OCI-LY1 (cell line): Measurements from ENCODE around the gene PLTP.
"Not testable (repeated sequence)": the region's sequence is repeated elsewhere in the genome, so short reads cannot be mapped to it uniquely, and the experiment has no call there.

Source experiments
- H2AFZ ChIP-seq: fragments of 200-600 bp; sonication (generic), shearing (Covaris generic); 2 replicates; pipeline ENCODE4 v1.6.0; 2014; ENCODE audit warnings: antibody characterized with exemption, mild to moderate bottlenecking, low read length
- H3F3A ChIP-seq: fragments of 200-600 bp; sonication (generic), shearing (Covaris generic); 2 replicates; pipeline ENCODE4 v1.6.0; 2014; ENCODE audit warnings: mild to moderate bottlenecking, antibody characterized with exemption, low read length, moderate library complexity; ENCODE audit not compliant: insufficient read depth
- H3K27ac ChIP-seq: fragments of 200-600 bp; sonication (generic); 2 replicates; pipeline ENCODE4 v1.5.1; 2014; ENCODE audit warnings: low read length, mixed run types, mild to moderate bottlenecking, low read depth; ENCODE audit not compliant: poor library complexity, severe bottlenecking
- H3K27me3 ChIP-seq: fragments of 200-600 bp; sonication (generic); 2 replicates; pipeline ENCODE4 v1.6.0; 2014; ENCODE audit warnings: antibody characterized with exemption, mild to moderate bottlenecking, low read length, moderate library complexity; ENCODE audit not compliant: insufficient read depth
- H3K36me3 ChIP-seq: fragments of 200-600 bp; sonication (generic); 2 replicates; pipeline ENCODE4 v1.6.1; 2014; ENCODE audit warnings: mild to moderate bottlenecking, antibody characterized with exemption, low read length, moderate library complexity, mixed read lengths; ENCODE audit not compliant: insufficient read depth
- H3K4me1 ChIP-seq: fragments of 200-600 bp; sonication (generic); 2 replicates; pipeline ENCODE4 v1.5.1; 2014; ENCODE audit warnings: mild to moderate bottlenecking, low read length, moderate library complexity; ENCODE audit not compliant: insufficient read depth, severe bottlenecking
- H3K4me2 ChIP-seq: fragments of 200-600 bp; sonication (generic), shearing (Covaris generic); 2 replicates; pipeline ENCODE4 v1.6.1; 2014; ENCODE audit warnings: low read length
- H3K4me3 ChIP-seq: fragments of 200-600 bp; sonication (generic); 2 replicates; pipeline ENCODE4 v1.5.1; 2014; ENCODE audit warnings: low read length, low read depth, mild to moderate bottlenecking, mixed read lengths; ENCODE audit not compliant: poor library complexity, severe bottlenecking
- H3K79me2 ChIP-seq: fragments of 200-600 bp; shearing (Covaris generic); 2 replicates; pipeline ENCODE4 v1.6.1; 2016; ENCODE audit warnings: mixed run types, low read length, mixed read lengths; ENCODE audit not compliant: insufficient read depth
- H3K9ac ChIP-seq: fragments of 200-600 bp; sonication (generic), shearing (Covaris generic); 2 replicates; pipeline ENCODE4 v1.6.1; 2014; ENCODE audit warnings: mild to moderate bottlenecking, low read length, mixed read lengths
- H3K9me2 ChIP-seq: fragments of 200-600 bp; sonication (generic), shearing (Covaris generic); 2 replicates; pipeline ENCODE4 v1.6.1; 2014; ENCODE audit warnings: low read depth, mild to moderate bottlenecking, low read length, mixed read lengths
- H3K9me3 ChIP-seq: fragments of 200-600 bp; shearing (Covaris generic); 2 replicates; pipeline ENCODE4 v1.6.1; 2014; ENCODE audit warnings: low read length, mixed read lengths
- H4K20me1 ChIP-seq: fragments of 200-600 bp; sonication (generic), shearing (Covaris generic); 2 replicates; pipeline ENCODE4 v1.6.0; 2016; ENCODE audit warnings: mild to moderate bottlenecking, low read length; ENCODE audit not compliant: insufficient read depth
- EZH2 ChIP-seq: fragments of 200-600 bp; sonication (generic), shearing (Covaris generic); IDR thresholded peaks from 2 replicates; pipeline ENCODE4 v1.8.0; 2017; ENCODE audit warnings: borderline replicate concordance, mixed run types, mild to moderate bottlenecking, antibody characterized with exemption, low read length, moderate library complexity, mixed read lengths
- TF ChIP-seq, protein P1 (sequence below): fragments of 200-600 bp; sonication (generic), shearing (Covaris generic); IDR thresholded peaks from 2 replicates; pipeline ENCODE4 v1.5.1; 2017; ENCODE audit warnings: mild to moderate bottlenecking, antibody characterized with exemption, low read length, moderate library complexity, mixed read lengths

Gene PLTP

DNA sequence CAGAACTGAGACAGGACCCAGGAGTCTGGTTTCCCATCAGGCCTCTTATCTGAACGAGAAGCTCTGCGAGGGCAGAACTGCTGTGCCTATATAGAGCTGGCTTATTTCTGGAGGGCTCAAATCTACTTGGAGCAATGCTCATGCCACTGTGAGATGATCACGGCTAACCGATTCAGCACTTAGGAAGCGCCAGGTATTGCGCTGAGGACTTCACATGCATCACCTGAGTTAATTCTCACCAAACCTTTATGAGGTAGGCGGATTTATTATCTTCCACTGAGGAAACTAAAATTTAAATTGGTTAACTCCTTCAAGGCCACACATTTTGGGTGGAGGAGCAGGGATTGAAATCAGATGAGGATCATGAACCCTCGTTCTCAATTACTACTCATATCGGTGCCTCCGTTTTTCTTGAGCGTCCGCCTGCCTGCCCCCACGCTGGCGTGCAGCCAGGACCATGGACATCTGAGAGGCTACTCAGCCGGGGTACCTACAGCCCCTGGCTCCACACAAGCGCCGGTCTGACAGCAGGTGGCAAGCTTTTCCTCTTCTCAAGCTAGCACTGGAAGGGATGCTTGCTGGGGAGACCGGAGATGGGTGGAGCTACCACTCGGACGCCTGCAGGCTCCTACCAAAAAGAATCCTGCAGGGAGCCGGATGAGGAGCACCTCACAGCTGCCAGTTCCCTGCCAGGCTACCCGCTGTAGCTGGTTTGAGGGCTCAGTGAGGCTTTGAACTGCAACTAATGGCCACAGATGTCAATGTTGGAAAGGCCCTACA lies 21.5 kb upstream of the PLTP start:
- Histone ChIP-seq H3K9me2 (no peaks in the 10 kb centered on the region), H3F3A (no peaks in the 10 kb centered on the region), H3K9ac (peak overlapping the region; percentile 93), H3K27me3 (no peaks in the 10 kb centered on the region), H3K4me3 (peak overlapping the region; percentile 68), H2AFZ (no peak overlapping the region), H3K79me2 (peaks cover 7% of the 10 kb centered on the region), H3K4me1 (peaks cover 14% of the 10 kb centered on the region), H3K9me3 (no peaks in the 10 kb centered on the region), H3K4me2 (peak overlapping the region; percentile 74), H3K27ac (peak overlapping the region; percentile 67), H3K36me3 (peaks cover 15% of the 10 kb centered on the region), H4K20me1 (no peaks in the 10 kb centered on the region)
- TF ChIP-seq EZH2: no peak
- TF ChIP-seq, protein P1, sequence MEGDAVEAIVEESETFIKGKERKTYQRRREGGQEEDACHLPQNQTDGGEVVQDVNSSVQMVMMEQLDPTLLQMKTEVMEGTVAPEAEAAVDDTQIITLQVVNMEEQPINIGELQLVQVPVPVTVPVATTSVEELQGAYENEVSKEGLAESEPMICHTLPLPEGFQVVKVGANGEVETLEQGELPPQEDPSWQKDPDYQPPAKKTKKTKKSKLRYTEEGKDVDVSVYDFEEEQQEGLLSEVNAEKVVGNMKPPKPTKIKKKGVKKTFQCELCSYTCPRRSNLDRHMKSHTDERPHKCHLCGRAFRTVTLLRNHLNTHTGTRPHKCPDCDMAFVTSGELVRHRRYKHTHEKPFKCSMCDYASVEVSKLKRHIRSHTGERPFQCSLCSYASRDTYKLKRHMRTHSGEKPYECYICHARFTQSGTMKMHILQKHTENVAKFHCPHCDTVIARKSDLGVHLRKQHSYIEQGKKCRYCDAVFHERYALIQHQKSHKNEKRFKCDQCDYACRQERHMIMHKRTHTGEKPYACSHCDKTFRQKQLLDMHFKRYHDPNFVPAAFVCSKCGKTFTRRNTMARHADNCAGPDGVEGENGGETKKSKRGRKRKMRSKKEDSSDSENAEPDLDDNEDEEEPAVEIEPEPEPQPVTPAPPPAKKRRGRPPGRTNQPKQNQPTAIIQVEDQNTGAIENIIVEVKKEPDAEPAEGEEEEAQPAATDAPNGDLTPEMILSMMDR: peak; percentile 38; the same call in 1 of the 2 replicates

DNA sequence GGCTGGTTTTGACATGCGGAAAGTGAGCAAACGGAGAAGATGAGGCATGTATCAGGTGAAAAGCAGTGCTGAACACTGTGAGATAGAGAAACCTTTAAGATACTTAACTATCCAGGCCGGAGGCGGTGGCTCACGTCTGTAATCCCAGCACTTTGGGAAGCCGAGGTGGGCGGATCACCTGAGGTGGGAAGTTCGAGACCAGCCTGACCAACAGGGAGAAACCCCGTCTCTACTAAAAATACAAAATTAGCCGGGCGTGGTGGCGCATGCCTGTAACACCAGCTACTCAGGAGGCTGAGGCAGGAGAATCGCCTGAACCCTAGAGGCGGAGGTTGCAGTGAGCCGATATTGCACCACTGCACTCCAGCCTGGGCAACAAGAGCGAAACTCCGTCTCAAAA lies 19.7 kb upstream of the PLTP start:
- H3K4me2 ChIP-seq: not testable (repeated sequence)

DNA sequence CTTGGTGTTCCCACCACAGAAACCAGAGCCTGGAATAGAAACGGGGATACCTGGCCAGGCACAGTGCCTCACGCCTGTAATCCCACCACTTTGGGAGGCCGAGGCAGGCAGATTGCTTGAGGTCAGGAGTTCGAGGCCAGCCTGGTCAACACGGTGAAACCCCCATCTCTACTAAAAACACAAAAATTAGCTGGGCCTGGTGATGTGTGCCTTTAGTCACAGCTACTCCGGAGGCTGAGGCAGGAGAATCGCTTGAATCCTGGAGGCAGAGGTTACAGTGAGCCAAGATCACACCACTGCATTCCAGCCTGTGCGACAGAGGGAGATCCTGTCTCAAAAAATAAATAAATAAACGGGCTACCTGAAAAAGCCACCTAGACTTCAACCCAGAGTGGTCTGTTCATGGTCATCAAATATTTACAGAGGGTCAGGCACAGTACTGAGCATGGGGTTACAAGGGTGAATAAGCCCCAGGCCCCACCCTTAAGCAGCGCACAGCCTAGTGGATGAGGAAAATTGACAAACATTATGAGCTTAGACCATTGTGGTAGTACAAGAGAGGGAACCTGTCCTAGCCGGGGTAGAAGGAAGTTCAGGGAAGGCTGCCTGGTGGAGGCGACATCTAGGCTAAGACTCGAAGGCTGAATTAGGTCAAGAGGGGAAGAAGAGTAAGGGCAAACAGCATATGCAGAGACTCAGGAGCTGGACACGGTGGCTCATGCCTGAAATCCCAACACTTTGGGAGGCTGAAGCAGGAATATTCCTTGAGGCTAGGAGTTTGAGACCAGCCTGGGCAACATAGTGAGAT lies 15.3 kb upstream of the PLTP start:
- 0 out of 2 replicates have a peak, but pooled peaks cover 3% of the 10 kb centered on the region for H3K27me3 ChIP-seq
- no peaks in the 10 kb centered on the region for H3K79me2 ChIP-seq
- H3K36me3 ChIP-seq: no peaks in the 10 kb centered on the region
- no peaks in the 10 kb centered on the region for H3K9me2 ChIP-seq
- H3K27ac ChIP-seq: no peak overlapping the region
- H3K9ac ChIP-seq: no peak overlapping the region
- no peak for TF ChIP-seq EZH2
- TF ChIP-seq, protein P1: no peak
- H4K20me1 ChIP-seq: no peaks in the 10 kb centered on the region
- H3K9me3 ChIP-seq: no peaks in the 10 kb centered on the region
- H3K4me3 ChIP-seq: no peak overlapping the region
- no peaks in the 10 kb centered on the region for H3K4me1 ChIP-seq
- no peaks in the 10 kb centered on the region for H3F3A ChIP-seq
- no peak overlapping the region for H2AFZ ChIP-seq
- H3K4me2 ChIP-seq: no peak overlapping the region

More for the DNA sequence above, 19.7 kb upstream of the PLTP start:
- H3K9me2 ChIP-seq, H3K9ac ChIP-seq, H3F3A ChIP-seq, H3K36me3 ChIP-seq, H3K27me3 ChIP-seq, H3K27ac ChIP-seq, H3K9me3 ChIP-seq, H3K4me3 ChIP-seq, H3K79me2 ChIP-seq, H2AFZ ChIP-seq, H4K20me1 ChIP-seq: not testable (repeated sequence)
- peaks cover 14% of the 10 kb centered on the region for H3K4me1 ChIP-seq
